Dedifferentiated amniotic fluid mesenchymal stem cell (primary cell): ENCODE measurements around the gene F13A1.

Experiments used
- DNase-seq: peaks from one replicate; pipeline ENCODE4 v3.0.0-alpha.2; 2016; ENCODE audit errors: extremely low spot score

F13A1 gene

DNA sequence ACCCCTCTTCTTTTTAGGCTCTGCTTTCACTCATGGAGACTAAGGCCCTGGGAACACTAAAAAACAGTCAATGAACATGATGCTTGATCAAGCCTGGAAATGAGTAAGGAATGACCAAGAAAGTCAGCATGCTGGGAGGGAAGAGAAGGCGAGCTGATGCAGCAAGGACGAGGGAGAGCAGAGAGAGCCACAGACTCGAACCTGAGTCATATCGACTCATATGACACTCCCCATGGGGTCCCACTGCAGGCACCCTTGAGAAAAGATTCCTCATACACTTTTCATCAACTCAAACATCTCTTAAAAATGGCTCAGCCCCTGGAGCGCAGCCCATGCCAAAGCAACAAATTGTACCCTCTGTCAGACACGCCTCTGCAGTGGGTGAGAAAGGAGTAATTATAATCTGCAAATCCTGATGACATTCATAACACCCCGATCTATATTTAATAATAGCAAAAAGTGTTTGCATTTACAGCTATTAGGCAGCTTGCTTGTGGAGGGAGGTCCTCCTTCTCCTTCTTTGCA is 127.2 kb downstream of the F13A1 start:
- no peak for DNase-seq

DNA sequence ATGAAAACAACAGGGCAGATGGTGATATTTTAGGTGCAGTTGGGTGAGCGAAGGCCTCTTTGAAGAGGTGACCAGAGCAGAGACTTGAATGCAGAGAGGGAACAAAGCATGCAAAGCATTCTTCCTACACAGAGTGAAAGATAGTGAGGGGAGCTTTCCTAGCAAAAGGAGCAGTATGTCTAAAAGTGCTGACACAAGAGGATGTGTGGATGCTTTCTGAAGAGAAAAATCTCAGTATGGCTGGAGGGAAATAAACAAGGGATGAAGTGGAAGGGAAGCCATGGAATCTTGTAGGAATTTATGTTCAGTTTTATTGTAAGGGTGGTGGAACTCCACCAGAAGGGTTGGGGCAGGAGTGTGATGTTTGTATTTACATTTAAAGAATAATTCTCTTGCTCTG is 128.6 kb downstream of the F13A1 start:
- no peak for DNase-seq

GRCh38 chr6:6191476-6191875 is 129.0 kb downstream of the F13A1 start:
- no peak for DNase-seq

- DNase-seq: no peak
Observed at GRCh38 chr6:6180684-6181083, 139.8 kb downstream of the F13A1 start.

GRCh38 chr6:6179858-6180623 is 140.4 kb downstream of the F13A1 start:
- DNase-seq: no peak

DNA sequence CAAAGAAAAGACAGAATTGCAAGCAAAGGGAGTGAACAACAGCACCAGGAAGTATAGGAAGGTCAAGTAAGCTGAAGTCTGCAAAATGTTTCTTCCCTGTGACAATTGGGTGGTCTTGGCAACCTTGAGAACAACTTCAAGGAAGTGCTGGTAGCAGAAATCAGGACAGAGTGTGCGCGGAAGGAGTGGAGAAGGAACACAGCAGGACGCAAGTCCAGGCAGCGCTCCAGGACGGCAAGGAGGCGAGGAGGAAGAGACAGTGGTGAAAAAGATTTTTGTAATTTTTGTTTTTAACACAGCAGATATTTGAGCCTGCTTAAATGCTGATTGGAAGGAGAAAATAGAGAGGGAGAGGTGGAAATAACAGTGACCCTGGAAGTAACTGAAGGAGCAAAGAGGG is 141.7 kb downstream of the F13A1 start:
- no peak for DNase-seq

- no peak for DNase-seq
Observed at GRCh38 chr6:6177754-6178153, 142.7 kb downstream of the F13A1 start.

GRCh38 chr6:6176586-6177228 is 143.8 kb downstream of the F13A1 start:
- no peak for DNase-seq

DNA sequence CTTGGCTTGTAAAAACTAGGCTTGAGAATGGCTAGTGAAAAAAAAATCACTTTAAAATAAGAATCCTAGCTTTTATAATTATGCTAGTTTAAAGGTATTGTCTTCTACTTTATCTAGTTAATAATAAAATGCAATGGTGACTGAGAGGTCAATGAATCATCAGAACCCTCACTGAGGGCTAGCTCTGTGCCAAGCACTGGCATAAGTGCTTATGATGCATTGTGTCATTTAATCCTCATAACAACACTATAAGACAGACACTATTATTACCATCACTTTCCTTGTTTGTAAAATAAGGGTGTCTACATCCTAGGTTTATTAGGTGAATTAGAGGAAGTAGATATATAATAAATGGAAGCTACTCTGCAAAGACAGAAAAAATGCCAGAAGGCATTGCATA is 144.3 kb downstream of the F13A1 start:
- DNase-seq: no peak

DNA sequence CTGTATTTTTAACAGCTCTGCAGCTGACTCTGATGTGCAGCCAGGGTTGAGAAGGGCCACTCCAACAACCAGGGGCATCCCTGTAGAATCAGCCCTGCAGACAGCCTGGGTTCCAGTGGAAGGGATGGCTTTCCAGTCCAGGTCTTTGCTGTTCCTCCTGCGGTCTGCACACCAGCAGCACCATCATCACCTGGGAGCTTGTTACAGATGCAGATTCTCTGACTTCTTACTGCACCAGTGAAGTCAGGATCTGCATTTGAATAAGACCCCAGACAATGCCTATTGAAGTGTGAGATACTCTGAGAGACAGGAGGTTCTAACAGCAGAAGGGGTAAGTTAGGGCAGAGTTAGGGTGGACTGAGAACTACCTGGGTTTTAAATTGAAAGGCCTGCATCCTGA is 151.3 kb downstream of the F13A1 start:
- no peak for DNase-seq

- no peak for DNase-seq
Observed at GRCh38 chr6:6166064-6166463, 154.4 kb downstream of the F13A1 start.

- DNase-seq: no peak
Observed at GRCh38 chr6:6164367-6164766, 156.1 kb downstream of the F13A1 start.

DNA sequence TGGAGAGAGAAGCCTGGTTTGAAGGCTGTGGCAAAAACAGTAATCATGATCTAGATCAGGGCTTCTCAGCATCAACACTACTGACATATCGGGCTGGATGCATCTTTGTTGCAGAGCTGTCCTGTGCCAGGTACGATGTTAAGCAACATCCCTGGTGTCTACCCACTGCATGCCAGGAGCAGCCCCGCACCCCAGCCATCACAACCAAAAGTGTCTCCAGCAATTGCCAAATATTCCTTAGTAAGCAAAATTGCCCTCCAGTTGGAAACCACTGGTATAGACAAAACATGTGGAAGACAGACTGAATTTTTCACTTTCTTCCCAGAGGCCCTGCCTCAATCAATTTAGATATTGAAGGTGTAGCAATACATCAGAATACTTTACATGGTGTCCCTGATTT is 166.1 kb downstream of the F13A1 start:
- DNase-seq: no peak

DNA sequence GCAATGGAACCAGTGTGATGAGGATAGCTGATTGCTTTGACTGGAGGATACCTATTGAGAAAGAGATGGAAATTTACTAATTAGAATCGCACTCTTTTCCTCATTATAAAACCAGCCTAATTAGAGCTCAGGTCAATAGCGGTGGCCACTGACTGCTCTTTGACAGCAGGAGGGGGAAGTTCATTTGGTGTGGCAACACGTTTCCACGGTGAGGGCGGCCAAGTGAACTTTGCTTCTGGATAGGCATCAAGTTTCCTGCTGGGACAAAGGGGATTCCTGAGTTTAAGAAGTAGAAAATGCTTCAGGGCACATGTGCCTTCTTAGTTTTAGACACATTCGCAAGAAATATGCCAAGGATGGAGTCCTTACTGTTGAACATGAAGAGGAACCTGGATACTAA is 168.4 kb downstream of the F13A1 start:
- DNase-seq: no peak

DNA sequence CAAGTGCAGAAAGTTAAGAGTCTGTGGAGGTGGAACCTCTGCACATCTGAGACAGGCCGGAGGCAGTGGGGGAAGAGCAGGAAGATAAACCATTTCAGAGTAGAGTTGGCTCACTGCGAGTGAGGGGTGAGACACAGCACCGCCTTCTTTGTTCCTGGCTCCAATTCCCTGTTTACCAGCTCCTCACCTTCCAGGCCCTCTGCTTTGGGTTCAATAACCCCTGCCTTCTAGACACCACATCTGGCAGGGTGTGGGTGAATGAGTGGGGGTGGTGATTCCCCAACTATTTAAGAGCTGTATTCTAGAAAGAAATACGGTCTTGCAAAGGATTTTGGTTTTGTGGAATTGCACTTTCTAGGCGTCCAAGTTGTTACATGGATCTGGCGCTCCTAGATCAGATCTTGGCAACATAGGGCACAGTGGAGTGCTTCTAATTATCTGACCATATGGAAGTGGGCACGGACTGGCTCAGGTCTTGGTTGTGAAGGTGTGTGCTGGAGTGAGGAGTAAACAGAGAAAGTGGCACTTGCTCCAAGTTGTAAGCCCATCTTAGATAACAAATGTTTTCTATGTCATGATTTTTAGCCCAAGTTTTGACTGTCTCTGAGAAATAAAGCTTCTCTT is 172.2 kb downstream of the F13A1 start:
- no peak for DNase-seq

GRCh38 chr6:6131492-6132109 is 188.9 kb downstream of the F13A1 start:
- DNase-seq: no peak

GRCh38 chr6:6125495-6125894 is 195.0 kb downstream of the F13A1 start:
- no peak for DNase-seq

DNA sequence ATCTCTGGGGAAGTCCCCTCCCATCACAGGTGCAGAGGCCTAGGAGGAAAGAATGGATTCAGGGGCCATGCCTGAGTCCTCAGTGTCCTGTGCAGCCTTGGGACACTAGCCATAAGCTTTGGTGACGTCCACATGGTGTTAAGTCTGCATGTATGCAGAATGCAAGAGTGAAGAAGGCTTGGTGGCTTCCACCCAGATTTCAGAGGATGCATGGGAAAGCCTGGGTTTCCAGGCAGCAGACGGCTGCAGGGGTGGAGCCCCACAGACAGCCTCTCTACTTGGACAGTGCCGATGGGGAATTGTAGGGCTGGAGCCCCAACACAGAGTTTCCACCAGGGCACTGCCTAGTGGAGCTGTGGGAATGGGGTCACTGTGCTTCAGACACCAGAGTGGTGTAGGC is 196.7 kb downstream of the F13A1 start:
- no peak for DNase-seq

GRCh38 chr6:6121943-6122342 is 198.5 kb downstream of the F13A1 start:
- DNase-seq: no peak

DNA sequence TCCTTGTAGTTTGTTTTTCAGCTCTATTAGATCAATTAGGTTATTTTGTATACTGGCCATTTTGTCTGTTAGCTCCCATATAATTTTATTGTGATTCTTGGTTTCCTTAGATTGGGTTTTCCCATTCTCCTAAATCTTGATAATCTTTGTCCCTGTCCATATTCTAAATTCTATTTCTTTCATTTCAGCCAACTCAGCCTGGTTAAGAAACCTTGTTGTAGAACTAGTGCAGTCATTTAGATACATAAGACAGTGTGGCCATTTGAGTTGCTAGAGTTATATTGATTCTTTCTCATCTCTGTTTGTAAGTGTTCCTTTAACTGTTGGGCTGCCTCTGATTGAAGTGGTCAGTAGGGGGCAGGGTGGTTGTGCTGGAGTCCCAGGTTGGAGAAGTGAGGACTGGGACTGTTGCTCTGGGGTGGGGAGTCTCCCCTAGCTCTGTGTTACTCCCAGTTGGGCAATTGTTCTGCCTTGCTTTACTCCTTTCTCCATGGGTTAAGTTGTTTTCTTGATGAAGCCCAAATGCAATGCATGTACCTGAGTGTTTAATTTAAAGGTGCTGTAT is 214.9 kb downstream of the F13A1 start:
- no peak for DNase-seq
